Hepatic stellate cell (primary cell): Measurements from ENCODE around the gene SPEM2.
"Not testable (repeated sequence)": the region's sequence is repeated elsewhere in the genome, so short reads cannot be mapped to it uniquely, and the experiment has no call there.

Experiments
- DNase-seq: peaks from one replicate; pipeline ENCODE4 v3.0.0; 2011; ENCODE audit warnings: low spot score

Gene SPEM2

DNA sequence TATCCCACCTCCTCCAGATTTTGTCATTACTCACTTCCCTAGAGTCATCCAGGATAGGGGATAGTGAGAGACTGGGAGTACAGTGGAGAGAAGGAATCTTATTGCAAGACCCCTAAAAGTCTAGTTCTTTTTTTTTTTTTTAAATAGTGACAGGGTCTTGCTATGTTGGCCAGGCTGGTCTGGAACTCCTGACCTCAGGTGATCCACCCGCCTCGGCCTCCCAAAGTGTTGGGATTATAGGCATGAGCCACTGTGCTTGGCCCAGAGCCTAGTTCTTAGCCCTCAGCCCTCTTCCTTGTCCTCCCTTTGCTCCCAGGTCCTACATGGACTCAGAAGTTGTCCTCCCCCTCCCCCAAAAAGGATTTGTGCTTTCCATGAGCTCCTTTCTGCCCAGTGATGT, 16.7 kb downstream of the SPEM2 start:
- no peak for DNase-seq

DNA sequence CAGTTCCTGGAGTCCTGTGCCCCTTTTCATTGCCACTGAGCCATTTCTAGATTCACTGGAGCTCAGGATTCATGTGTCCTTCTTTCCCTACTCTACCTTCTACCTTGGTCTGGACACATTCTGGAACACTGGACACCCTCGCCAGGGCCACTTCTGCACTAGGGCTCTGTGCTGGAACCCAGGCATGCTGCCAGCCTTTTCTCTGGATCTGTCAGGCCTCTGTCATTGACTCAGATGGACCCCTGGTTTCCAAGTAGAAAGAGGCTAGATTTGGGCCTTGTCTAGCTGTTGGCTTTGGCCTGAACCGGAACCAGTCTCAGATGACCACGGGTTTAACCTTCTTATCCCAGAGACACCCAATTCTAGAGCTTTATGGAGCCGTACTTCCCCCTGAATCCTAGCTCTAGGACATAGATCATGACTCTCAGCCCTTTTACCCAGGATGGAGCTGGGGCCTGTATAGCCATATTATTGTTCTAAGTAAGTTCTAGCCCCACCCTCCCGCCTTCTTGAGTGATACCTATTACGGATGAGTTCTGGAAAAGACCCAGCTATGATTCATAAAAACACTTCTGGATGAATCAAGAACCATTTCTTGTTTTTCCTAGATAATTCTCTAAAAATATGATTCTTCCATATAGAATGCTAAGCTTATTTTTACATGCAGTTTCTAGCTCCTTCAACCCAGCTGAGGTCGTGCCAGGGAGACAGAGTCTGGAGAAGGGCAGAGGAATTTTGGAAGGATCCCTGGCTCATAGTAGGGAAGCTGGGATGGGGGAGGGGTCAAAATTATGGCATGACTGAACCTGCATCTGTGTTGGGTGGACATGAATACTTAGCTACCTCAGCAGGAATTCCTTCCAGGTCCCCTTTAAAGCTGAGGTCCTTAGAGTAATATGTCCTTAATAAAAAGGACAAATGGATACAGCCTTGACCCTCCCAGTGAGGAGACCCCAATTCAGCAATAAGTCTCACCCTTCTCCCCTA, 18.4 kb downstream of the SPEM2 start:
- DNase-seq: peak; percentile 62

DNA sequence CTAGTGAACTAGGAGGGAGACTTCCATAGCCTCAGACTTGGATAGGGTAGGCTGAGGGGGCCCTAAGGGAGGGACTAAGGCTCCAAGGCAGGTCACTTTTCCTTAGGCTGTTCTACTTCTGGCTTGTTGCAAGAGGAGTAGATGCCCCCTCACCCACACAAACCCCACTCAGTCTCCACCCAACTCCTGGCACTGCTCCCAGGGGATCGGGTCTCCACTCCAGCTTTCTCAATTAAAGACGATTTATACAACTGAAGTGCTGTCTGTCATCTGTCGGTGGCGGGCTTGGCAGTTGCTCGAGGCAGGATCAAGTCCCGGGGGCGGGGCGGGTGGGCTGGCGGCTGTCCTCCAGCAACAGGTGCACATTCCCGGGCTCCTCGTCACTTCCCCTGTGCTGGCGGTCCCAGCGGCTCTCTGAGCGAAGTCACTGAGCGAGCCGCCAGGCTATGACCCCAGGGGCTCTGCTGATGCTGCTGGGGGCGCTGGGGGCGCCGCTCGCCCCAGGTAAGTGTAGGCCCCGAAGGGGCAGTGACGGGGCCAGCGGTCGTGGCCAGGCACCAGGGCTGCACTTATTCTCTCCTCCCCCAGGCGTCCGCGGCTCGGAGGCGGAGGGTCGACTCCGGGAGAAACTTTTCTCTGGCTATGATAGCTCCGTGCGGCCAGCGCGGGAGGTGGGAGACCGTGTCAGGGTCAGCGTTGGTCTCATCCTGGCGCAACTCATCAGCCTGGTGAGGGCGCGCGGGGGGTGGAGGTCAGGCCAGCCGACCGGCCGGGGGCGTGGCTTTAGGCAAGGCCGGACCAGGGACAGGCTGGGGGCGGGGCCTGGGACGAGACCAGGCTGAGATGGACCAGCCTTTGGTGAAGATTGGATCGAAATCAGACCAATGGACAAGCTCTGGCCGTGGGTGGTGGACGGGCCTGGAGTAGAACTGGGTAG, 19.5 kb downstream of the SPEM2 start, which contains the start of gene CHRNB1:
TSS of gene CHRNB1 (plus strand) at position 380 of the 937 bp plus-strand sequence. CDS start at position 447, 67 bp downstream.
- DNase-seq: peak; percentile 77

DNA sequence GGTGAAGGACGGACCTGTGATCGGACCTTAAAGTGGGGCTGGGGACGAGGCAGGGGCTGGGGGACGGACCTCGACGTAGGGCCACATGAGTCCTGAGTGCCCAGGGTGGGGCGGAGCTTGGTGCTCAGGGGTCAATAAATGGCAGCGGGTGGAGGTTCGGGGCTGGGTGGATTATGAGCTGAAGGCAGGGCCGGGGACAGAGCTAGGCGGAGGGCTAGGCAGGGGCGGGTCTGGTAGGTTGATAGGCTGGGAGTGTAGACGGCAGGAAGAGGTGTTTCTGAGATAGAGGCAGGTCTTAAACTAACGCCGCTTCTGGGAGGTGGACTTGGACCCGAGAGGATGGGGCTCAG, 20.2 kb downstream of the SPEM2 start:
- no peak for DNase-seq

DNA sequence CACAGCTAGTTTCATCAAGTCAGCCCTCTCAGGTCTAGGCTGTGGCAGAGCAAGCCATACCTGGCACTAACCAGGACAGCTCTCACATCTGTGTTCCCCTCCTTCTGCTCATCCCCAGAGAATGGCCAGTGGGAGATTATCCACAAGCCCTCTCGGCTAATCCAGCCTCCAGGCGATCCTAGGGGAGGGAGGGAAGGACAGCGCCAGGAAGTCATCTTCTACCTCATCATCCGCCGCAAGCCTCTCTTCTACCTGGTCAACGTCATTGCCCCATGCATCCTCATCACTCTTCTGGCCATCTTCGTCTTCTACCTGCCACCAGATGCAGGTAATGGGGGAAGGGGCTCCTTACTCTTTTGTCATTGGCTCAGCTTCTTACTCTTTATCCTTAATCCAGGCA, 23.0 kb downstream of the SPEM2 start:
- no peak for DNase-seq

DNA sequence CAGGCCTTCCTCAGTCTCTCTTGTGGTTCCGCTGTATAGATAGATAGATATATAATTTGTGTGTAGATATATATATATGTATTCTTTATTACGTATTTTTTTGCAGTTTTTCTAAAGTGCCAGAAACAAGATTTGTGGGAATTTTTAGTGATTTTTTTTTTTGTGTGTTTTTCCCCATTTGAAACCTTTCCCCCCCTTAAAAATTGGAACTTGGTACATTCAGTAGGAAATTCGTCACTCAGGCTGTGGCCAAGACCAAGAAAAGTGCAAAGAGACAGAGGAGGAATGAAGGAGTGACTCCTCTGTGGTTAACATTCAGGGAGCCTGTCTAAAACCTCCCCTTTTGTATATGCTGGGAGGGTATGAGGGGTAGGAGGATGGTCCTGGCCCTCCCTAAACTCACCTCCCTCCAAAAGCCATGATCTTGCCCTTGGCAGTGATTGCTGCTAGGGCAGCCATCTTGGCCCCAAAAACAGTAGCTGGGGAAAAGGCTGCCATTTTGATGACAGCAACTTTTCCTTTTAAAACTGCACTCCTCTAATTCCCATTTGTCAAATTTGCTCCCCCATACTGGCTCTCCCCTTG, 34.6 kb downstream of the SPEM2 start:
- DNase-seq: no peak

DNA sequence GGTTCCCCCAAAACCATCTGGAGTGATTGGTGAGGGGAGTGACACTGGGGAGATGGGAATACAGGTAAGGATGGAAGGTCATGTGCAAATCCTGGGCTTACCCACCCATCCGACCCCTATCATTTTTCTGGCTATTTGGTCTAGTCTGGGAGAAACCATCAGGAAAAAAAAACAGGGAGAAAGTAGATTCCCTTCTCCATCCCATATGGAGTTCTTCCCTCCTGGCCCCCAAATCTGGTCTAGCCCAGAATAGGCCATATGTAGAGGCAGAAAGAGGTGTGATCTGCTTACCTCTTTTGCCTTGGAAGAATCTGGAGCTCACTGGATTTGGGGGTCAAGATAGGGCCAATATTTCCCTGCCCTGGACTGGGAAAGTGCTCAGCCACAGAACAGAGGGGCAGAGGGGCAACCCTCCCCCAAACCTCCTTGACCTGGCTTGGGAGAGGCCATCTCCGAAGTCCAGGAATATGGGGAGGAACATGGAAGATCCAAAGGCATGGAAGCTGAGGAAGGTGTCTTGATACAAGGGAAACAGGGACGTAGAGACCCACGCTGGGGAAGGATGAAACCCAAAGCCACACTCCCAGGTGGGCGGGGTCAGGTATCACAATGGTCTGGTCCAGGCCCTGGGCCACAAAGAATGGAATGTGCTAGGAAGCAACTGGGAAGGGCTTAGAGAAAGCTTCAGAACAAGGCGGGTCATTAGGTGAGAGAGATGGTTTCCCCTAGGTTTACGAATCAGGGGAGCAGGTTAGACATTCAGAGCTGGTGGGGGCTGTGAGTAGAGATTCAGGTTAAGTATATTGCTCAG, 35.6 kb downstream of the SPEM2 start:
- DNase-seq: no peak

DNA sequence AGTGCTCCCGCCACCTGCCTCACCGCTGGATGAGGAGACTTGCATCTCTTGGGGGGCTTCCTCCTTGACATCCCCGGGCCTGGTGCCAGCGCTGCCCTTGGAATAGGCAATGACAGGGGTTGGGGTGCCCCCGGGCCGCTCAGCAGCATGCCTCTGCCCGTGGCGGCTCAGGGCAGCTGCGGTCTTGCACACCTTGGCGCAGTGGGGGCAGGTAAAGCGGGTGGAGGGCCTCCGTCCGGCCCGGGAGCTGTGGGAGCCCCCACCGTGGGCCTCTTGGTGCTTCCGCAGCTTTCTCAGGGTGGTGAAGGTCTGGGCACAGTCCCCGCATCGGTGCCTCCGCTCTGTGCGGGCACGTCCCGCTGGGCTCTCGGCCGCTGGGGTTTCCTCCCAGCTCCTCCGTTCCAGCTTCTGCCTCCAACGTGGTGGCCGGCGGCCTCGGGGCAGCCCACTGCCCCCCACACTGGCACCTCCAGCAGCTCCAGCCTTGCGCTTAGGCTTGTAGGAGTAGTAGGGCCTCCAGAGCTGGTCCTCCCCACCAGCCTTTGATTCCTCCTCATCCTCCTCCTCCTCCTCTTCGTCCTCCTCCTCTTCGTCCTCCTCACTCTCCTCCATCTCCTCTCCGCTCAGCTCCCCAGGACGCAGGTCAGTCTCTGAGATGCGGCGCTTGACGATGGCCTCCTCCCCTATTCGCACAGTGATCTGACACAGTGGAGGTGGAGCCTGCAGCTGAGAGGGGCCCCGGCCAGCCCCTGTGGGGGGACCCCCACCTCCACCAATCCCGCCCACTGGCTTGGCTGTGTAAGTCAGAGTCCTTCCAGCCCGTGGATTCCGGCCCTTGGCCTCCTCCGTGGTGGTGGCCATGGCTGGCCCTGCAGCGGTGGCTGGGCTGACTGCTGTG, 37.3 kb downstream of the SPEM2 start:
- DNase-seq: no peak

DNA sequence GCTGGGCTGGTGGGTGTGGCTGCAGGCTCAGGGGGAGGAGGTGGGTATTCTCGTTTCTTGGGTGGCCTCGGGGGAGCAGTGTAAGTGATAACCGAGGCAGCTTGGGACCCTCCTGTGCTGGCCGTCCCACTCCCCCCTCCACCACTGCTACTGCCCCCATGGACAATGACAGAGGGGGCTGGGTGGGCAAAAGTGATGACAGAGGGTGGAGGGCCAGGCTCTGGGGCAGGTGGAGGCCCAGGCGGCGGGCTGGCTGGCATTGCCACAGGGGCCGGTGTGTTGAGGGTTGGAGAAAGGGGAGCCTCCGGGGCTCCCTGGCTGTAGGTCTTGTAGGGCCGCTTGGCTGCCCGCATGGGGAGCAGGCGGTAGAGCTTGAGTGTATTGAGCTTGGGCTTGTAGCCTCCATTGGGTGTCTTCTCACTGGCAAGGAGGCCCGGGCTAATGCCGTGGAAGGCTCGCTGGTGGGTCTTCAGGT, 38.0 kb downstream of the SPEM2 start:
- DNase-seq: no peak

DNA sequence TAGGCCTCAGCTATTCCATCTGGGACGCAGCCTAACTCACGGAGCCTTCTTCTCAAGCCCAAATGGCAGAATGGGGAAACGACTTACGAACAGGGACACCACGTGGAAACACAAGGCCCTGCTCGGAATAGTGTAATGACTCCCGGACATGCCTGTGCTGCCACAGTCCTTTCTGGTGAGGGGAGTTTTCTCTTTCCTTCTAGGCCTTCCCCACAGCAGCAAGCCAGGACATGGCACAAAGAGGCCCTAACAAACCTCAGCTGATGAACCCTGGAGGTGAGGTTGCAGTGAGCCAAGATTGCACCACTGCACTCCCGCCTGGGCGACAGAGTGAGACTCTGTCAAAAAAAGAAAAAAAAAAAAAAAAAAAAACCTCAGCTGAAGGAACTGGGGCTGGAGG, 38.7 kb downstream of the SPEM2 start:
- DNase-seq: no peak

DNA sequence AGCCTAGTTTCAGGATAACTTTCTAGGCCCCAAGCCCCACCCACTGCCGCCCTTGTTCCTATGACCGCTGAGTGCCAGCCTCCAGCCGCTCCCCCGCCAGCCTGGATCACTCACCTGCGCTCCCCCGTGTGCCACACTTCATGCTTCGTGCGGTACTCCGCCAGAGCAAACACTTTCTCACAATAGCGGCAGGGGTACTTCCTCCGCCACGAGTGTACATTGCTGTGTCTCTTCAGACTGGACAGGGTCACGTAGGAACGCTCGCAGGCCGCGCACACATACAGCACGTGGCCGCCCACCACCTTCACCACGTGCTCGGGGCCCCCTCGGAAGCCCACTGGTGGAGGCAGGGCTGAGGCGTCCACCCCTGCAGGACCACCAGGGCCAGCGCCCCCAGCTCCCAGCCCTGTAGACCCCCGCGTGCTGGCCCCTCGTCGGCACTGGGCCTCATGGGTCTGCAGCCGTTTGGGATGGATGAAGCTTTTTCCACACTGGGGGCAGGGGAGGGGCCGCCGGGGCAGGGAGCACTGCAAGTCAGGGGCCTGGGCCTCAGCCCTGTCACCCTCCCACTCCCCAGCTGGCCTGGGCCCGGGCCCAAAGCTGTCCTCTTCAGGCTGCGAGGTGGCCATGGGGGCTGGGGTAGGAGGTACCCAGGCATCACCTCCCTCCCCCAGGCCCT, 40.3 kb downstream of the SPEM2 start:
- no peak for DNase-seq

DNA sequence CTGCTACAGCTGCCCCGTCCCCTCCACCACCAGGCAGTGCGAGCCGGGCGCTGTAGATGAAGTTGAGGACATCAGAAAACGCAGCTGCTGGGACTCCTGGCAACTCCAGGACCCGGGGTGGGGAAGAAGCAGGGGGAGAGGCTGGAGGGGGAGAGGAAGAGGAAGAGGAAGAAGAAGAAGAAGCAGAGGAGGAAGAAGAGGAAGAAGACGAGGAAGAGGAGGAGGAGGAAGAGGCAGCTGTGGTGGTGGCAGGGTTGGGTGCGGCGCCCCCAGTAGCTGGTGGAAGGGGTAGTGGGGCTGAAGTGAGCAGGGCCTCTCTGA, 40.9 kb downstream of the SPEM2 start:
- no peak for DNase-seq

DNA sequence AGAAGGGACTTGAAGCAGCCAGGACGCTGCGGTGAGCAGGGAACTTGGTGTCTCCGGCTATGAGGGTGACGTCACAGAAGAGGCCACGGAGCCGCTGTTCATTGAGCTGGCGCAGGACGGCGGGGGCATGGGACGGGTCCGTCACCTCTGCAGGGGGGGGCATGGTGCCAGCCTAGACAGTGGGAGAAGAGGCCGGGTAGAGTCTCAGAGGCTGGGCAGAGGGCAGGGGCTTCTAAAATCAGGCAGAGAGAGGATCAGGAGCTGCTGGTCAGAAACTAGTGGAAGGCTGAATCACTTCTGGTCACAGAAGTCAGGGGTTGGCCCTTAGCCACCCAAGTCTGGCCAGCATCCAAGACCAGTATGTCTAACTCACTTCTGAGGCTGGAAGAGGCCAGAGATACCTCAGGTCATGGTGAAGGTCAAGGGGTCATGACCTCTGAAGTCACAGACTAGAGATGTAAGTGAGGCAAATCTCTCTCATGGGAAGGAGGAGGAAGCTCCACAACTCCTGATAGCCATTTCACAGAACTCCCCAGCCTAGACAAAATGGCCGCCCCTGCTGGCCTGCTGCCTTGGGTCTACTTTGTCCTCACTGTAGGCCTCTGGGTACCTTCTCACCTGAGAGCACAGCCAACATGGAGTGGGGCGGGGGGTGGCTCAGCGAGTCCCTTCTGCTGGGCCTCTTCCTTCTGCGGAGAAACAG, 41.4 kb downstream of the SPEM2 start:
- DNase-seq: peak; percentile 72

DNA sequence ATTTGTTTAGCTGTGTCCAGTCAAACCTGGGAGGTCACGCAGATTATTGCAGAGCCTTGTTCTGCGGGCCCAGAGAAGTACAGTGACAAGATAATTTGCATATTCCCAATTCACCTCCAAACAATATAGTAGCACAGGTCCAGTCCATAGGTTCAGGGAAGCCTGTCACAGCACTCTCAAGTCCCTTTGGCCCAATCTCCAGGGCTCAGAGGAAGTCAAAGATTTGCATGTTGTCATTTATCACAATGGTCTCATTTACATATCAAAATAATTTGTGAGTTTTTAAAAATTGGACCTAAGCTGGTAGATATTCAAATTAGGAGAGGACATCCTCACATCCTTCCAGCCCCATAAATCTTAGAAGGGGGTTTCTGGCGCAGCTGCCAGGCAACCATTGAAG, 42.1 kb downstream of the SPEM2 start:
- DNase-seq: no peak

DNA sequence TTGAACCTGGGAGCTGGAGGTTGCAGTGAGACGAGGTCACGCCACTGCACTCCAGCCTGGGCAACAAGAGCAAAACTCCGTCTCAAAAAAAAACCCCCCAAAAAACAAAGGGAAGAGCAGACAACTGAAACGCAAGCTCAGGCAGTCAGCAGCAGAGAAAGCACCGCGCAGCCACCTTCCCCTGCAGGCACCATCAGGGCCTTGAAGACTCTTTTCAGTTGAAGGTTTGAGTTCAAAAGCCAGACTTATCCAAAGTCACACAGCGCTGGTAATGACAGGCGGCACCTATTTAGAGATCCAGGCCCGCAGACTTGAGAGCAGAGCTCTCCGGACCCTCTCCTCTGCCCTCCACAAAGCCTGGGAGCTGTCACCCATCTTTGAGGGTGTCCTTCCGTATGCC, 42.9 kb downstream of the SPEM2 start:
- DNase-seq: no peak

DNA sequence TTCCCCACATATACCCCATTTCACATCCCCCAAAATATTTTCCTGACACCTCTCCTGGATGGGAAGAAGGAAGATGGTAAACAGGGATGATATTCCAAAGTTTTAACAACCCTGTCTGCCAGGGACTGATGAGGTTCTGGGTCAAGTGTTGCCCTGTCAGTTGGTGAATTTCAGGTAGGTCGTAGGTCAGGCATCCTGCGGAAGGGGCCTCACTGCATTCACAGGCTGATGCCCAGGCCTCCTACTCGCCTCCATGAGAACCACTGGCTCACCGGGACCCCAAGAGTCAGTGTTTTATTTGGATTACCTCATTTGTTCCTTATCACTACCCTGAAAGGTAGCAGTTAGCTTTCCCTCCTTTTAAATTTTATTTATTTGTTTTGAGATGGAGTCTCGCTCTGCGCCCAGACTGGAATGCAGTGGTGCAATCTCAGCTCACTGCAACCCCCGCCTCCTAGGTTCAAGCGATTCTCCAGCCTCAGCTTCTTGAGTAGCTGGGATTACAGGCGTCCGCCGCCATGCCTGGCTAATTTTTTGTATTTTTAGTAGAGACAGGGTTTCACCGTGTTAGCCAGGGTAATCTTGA, 43.5 kb downstream of the SPEM2 start:
- DNase-seq: no peak

DNA sequence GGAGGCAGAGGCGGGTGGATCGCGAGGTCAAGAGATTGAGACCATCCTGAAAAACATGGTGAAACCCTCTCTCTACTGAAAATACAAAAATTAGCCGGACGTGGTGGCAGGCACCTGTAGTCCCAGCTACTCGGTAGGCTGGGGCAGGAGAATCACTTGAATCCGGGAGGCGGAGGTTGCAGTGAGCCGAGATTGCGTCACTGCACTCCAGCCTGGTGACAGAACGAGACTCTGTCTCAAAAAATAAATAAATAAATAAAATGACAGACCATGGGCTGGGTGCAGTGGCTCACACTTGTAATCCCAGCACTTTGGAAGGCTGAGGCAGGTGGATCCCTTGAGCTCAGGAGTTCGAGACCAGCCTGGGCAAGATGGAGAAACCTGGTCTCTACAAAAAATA, 44.4 kb downstream of the SPEM2 start:
- DNase-seq: not testable (repeated sequence)

DNA sequence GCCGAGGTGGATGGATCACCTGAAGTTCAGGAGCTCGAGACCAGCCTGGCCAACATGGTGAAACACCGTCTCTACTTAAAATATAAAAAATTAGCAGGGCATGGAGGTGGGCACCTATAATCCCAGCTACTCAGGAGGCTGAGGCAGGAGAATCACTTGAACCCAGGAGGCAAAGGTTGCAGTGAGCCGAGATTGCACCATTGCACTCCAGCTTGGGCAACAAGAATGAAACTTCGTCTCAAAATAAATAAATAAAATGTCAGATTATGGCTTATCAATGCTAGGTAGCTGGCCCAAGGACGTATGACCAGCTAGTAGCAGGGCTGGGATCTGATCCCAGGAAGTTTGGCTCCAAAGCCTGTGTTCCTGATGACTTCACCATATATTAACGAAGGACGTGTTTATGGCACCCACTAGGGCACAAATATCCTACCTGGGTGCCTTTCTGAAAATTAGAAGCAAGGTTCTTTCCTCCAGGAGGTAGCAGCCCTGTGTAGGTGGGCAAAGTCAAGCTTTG, 45.1 kb downstream of the SPEM2 start:
- DNase-seq: not testable (repeated sequence)

DNA sequence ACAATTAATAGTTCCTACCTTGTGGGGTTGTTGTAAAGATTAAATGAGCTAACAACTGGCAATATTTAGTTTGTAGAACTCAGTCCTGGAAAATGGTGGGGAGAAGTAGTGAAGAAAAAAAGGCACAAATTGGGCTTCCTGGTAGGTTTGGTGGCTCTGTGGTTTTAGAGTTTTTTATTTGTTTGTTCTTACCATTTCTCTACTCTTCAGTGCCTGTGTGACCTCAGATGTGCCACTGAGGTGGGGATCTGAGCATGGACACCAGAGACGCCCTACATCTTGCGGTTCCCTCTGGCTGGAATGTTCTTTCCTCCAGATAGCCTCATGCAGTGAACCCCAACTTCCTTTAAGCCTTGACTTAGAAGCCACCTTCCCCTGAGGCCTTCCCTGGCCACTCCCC, 46.3 kb downstream of the SPEM2 start:
- no peak for DNase-seq
